ENCODE results near the gene CSF3.

DNA sequence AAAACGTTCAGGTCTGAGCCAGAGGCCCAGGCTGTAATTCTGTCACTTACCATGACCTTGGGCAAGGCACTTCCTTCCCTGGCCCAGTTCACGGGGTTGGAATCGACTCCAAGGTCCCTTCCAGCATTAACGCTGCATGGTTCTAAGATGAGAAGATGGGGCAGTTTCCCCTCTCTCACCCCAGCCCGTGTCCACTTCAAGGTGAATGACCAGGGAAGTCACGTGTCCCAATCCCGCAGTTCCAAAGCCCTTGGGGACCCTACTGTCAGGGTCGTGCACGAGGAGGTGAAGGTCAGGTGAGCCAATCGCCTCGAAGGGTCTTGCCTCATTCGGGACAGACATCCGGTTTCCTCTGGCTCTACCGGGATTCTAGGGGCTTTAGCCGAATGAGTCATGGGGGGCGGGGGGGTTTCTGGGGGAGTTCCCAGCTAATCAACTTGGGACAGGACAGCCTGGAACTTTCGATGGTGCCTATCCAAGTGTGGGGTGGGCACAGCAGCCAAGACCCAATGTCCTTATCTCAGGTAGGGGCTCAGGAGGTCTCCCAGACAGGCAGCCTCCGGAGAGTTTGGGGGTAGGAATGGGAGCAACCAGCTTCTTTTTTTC, 762 bp upstream of the CSF3 start:
- TF ChIP-seq RAD21 (CRISPR knock-in tag; IDR thresholded peaks at IDR 0.05) (no peak), KLF6 (CRISPR knock-in tag; IDR thresholded peaks at IDR 0.05) (no peak), ATF7 (IDR thresholded peaks at IDR 0.05) (no peak), ATF7 (CRISPR knock-in tag; IDR thresholded peaks at IDR 0.05) (no peak), CTCF (CRISPR knock-in tag; IDR thresholded peaks at IDR 0.05) (no peak)
- TF ChIP-seq, protein P1, sequence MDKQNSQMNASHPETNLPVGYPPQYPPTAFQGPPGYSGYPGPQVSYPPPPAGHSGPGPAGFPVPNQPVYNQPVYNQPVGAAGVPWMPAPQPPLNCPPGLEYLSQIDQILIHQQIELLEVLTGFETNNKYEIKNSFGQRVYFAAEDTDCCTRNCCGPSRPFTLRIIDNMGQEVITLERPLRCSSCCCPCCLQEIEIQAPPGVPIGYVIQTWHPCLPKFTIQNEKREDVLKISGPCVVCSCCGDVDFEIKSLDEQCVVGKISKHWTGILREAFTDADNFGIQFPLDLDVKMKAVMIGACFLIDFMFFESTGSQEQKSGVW (CRISPR knock-in tag; IDR thresholded peaks at IDR 0.05; ENCODE audit: borderline replicate concordance): no peak
- TF ChIP-seq, protein P2, sequence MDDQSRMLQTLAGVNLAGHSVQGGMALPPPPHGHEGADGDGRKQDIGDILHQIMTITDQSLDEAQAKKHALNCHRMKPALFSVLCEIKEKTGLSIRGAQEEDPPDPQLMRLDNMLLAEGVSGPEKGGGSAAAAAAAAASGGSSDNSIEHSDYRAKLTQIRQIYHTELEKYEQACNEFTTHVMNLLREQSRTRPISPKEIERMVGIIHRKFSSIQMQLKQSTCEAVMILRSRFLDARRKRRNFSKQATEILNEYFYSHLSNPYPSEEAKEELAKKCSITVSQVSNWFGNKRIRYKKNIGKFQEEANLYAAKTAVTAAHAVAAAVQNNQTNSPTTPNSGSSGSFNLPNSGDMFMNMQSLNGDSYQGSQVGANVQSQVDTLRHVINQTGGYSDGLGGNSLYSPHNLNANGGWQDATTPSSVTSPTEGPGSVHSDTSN (CRISPR knock-in tag; IDR thresholded peaks at IDR 0.05; ENCODE audit: borderline replicate concordance): no peak

Data from HepG2 (cell line).